ENCODE measurements around the gene SPATA33. TPM values are rescaled to one million over a fixed set of nuclear protein-coding genes. Genes with fewer than 3 reads are reported as not detected.

Gene SPATA33
- polyA plus RNA-seq, 2 of the 4 experiments (the other 2 are of a cell fraction) = 6.1 to 12.1 TPM

DNA sequence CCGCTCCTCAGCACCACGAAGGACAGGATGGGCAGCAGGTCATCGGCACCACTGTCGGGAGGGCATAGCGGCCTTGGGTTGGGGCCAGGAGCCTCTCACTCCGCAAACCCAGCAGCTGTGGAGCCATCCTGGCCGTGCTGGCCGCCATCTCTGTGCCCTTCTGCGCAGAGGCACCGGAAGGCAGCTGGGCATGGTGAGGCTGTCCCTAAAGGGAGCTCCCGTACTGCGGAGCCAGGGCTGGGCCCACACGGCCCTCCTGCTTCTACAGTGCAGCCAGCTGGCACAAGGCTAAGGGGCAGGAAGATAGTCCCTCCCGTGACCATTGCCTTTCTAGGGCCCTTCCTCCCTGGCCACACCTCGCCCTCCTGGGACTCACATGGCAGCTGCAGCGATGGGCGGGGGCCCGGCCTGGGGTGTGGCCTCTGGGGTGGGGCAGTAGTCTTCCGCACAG, 50.9 kb downstream of the SPATA33 start:
- Histone ChIP-seq H3K4me1 (peaks cover 9% of the 10 kb centered on the region; the same call in 2 of the 3 replicates), H3K4me3 (no peak overlapping the region), H3K9me3 (no peaks in the 10 kb centered on the region), H3K4me2 (no peak overlapping the region), H3K27ac (no peak overlapping the region)
- ATAC-seq (no peak), FAIRE-seq (no peak), DNase-seq (ENCODE audit: low read depth in 1 of 2, low spot score in 1 of 2) (no peak)
- TF ChIP-seq SREBF2 (IDR thresholded peaks at IDR 0.05) (no peak), MAZ (IDR thresholded peaks at IDR 0.05; ENCODE audit: borderline replicate concordance, low read depth, low read length) (no peak), HEYL (CRISPR knock-in tag; IDR thresholded peaks at IDR 0.05) (no peak), TFCP2L1 (CRISPR knock-in tag; IDR thresholded peaks at IDR 0.05) (no peak)
- TF ChIP-seq, protein P1, sequence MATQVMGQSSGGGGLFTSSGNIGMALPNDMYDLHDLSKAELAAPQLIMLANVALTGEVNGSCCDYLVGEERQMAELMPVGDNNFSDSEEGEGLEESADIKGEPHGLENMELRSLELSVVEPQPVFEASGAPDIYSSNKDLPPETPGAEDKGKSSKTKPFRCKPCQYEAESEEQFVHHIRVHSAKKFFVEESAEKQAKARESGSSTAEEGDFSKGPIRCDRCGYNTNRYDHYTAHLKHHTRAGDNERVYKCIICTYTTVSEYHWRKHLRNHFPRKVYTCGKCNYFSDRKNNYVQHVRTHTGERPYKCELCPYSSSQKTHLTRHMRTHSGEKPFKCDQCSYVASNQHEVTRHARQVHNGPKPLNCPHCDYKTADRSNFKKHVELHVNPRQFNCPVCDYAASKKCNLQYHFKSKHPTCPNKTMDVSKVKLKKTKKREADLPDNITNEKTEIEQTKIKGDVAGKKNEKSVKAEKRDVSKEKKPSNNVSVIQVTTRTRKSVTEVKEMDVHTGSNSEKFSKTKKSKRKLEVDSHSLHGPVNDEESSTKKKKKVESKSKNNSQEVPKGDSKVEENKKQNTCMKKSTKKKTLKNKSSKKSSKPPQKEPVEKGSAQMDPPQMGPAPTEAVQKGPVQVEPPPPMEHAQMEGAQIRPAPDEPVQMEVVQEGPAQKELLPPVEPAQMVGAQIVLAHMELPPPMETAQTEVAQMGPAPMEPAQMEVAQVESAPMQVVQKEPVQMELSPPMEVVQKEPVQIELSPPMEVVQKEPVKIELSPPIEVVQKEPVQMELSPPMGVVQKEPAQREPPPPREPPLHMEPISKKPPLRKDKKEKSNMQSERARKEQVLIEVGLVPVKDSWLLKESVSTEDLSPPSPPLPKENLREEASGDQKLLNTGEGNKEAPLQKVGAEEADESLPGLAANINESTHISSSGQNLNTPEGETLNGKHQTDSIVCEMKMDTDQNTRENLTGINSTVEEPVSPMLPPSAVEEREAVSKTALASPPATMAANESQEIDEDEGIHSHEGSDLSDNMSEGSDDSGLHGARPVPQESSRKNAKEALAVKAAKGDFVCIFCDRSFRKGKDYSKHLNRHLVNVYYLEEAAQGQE (IDR thresholded peaks at IDR 0.05) = no peak
- TF ChIP-seq, protein P2, sequence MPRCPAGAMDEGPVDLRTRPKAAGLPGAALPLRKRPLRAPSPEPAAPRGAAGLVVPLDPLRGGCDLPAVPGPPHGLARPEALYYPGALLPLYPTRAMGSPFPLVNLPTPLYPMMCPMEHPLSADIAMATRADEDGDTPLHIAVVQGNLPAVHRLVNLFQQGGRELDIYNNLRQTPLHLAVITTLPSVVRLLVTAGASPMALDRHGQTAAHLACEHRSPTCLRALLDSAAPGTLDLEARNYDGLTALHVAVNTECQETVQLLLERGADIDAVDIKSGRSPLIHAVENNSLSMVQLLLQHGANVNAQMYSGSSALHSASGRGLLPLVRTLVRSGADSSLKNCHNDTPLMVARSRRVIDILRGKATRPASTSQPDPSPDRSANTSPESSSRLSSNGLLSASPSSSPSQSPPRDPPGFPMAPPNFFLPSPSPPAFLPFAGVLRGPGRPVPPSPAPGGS (IDR thresholded peaks at IDR 0.05) = no peak
- POLR2A ChIA-PET = interaction anchor here (1.0 kb wide), 1 partner anchor 22 kb away, joined by 3 read pairs; the partner anchor contains the start of gene CDK10
- 93% methylated on average over 10 of the region's 19 CpGs for WGBS (ENCODE audit: missing lambda C conversion rate)
- CTCF ChIA-PET = interaction anchor here (0.8 to 9.5 kb wide), 8 partner anchors 8 to 152 kb away, joined by 3 to 70 read pairs (median 5); no protein-coding TSS in a partner anchor

DNA sequence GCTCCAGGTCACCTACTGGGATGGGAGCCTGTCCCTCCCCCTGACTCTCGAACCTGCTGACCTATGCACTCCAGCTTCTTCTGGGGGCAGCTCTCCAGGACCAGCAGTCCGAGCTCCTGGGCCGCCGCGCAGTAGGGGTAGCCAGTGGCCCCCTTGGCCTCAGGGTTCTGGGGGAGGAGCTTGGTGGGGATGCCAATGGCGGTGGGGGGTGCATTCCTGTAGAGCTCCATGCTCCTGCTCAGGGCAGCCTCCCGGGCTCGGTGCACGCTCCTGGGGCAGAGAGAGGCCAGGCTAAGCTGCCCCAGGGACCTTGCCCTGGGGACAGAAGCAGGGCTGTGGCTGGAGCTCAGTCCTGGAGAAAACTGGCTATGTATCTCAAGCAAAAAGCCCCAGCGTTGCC, 51.5 kb downstream of the SPATA33 start:
- POLR2A ChIA-PET = interaction anchor here (1.0 kb wide), 1 partner anchor 23 kb away, joined by 3 read pairs; the partner anchor contains the start of gene CDK10
- FAIRE-seq = no peak
- TF ChIP-seq HEYL (CRISPR knock-in tag; IDR thresholded peaks at IDR 0.05) (no peak), CHD4 (IDR thresholded peaks at IDR 0.05; ENCODE audit: borderline replicate concordance) (no peak), POLR2AphosphoS2 (conservative IDR thresholded peaks at IDR 0.05; ENCODE audit: low read length) (no peak)
- no peak overlapping the region for H3K27ac ChIP-seq
- peaks cover 9% of the 10 kb centered on the region; the same call in 2 of the 3 replicates for H3K4me1 ChIP-seq
- WGBS (ENCODE audit: missing lambda C conversion rate) = 100% methylated on average over 3 of the region's 10 CpGs
- H3K4me3 ChIP-seq = no peak overlapping the region
- no peak for ATAC-seq
- H3K4me2 ChIP-seq = no peak overlapping the region
- no peaks in the 10 kb centered on the region for H3K9me3 ChIP-seq
- DNase-seq (ENCODE audit: low read depth in 1 of 2, low spot score in 1 of 2) = no peak
- CTCF ChIA-PET = interaction anchor here (1.0 to 9.5 kb wide), 5 partner anchors 9 to 84 kb away, joined by 3 to 70 read pairs (median 6); no protein-coding TSS in a partner anchor

DNA sequence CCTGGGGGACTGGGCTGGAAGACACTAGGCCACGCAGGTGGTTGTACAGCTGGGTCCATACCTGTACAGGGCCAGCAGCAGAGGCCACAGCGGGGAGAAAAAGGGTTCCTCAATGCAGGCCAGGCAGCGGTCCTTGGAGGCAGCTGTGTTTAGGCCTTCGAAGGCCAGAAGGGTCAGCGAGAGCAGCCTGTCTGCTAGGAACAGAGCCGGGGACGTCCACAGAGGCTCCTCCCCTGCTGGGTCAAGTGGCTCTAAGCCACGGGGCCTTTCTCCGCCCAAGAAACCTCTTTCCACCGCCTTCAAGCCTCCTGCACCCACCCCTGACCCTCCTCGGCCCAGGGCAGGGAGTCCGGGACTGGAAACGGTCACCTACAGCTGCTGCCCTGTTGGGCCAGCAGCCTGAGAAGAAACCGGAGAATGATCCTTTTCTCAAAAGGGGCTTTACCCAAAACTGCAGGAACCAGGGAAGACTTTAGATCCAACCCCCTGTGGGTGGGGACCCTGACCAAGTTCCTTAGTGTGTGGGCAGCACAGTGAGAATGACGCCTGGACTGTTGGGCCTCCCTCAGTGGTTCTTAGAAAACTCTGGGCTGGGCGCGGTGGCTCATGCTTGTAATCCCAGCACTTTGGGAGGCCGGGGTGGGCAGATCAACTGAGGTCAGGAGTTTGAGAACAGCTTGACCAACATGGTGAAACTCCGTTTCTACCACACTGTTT, 52.2 kb downstream of the SPATA33 start:
- TF ChIP-seq HOXB13 (CRISPR knock-in tag; IDR thresholded peaks at IDR 0.05; ENCODE audit: low read depth) (no peak), TP53 (CRISPR knock-in tag; IDR thresholded peaks at IDR 0.05) (no peak), CBX8 (IDR thresholded peaks at IDR 0.05) (no peak), FOSL2 (IDR thresholded peaks at IDR 0.05) (no peak), FOSL2 (CRISPR knock-in tag; IDR thresholded peaks at IDR 0.05) (no peak), HOXA7 (CRISPR knock-in tag; IDR thresholded peaks at IDR 0.05) (no peak), FOSB (CRISPR knock-in tag; IDR thresholded peaks at IDR 0.05) (no peak)
- TF ChIP-seq, protein P3, sequence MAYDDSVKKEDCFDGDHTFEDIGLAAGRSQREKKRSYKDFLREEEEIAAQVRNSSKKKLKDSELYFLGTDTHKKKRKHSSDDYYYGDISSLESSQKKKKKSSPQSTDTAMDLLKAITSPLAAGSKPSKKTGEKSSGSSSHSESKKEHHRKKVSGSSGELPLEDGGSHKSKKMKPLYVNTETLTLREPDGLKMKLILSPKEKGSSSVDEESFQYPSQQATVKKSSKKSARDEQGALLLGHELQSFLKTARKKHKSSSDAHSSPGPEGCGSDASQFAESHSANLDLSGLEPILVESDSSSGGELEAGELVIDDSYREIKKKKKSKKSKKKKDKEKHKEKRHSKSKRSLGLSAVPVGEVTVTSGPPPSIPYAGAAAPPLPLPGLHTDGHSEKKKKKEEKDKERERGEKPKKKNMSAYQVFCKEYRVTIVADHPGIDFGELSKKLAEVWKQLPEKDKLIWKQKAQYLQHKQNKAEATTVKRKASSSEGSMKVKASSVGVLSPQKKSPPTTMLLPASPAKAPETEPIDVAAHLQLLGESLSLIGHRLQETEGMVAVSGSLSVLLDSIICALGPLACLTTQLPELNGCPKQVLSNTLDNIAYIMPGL (CRISPR knock-in tag; IDR thresholded peaks at IDR 0.05; ENCODE audit: borderline replicate concordance) = no peak
- Histone ChIP-seq H3K9me3 (peaks cover 3% of the 10 kb centered on the region; the same call in 1 of the 3 replicates), H3K4me3 (no peak overlapping the region), H3K4me1 (peaks cover 9% of the 10 kb centered on the region; the same call in 2 of the 3 replicates), H3K4me2 (no peak overlapping the region), H3K27ac (no peak overlapping the region)
- WGBS (ENCODE audit: missing lambda C conversion rate) = 85% methylated on average over 19 of the region's 19 CpGs
- POLR2A ChIA-PET = no interaction called here
- FAIRE-seq = no peak
- no peak for DNase-seq (ENCODE audit: low read depth in 1 of 2, low spot score in 1 of 2)
- ATAC-seq = no peak
- CTCF ChIA-PET = interaction anchor here (1.0 to 9.5 kb wide), 6 partner anchors 8 to 94 kb away, joined by 3 to 70 read pairs (median 5); no protein-coding TSS in a partner anchor

Measured in A549 (cell line).